Common myeloid progenitor, CD34-positive (primary cell): ENCODE data around the gene CHD3.
A peak's percentile ranks its signal among the peaks of the same experiment; 100 is the strongest.

ENCODE experiments used
- CTCF ChIA-PET: fragments of 350-600 bp; sonication (Branson Sonifier 250); formaldehyde crosslinking; loops from one replicate; lab custom pipeline; 2021; ENCODE audit warnings: antibody characterized with exemption; lab: Charles Lee
- POLR2A ChIA-PET: fragments of 350-600 bp; sonication (Branson Sonifier 250); formaldehyde crosslinking; loops from one replicate; lab custom pipeline; 2021; ENCODE audit warnings: antibody characterized with exemption; lab: Charles Lee
- DNase-seq, 3 donors: peaks; one replicate each; pipeline versions ENCODE4 v3.0.0 to v3.0.0-alpha.2; 2013
- H3K27ac ChIP-seq, 2 experiments: 1 replicate in 1 of 2; 2 replicates in 1 of 2; pipeline ENCODE4 v1.7.0; 2013; ENCODE audit warnings: inconsistent platforms in 2 of 2, low read length in 2 of 2, mild to moderate bottlenecking in 2 of 2, low read depth in 1 of 2, moderate library complexity in 1 of 2; ENCODE audit not compliant: severe bottlenecking in 2 of 2, insufficient read depth in 1 of 2, poor library complexity in 1 of 2
- H3K27me3 ChIP-seq, 5 experiments: replicated peaks in 2 of 5; 1 replicate in 3 of 5; 2 replicates in 2 of 5; pipeline versions ENCODE4 v1.6.1 to v1.7.0; 2013; ENCODE audit warnings: low read length in 4 of 5, mild to moderate bottlenecking in 2 of 5, moderate library complexity in 2 of 5, inconsistent platforms in 1 of 5; ENCODE audit not compliant: insufficient read depth in 5 of 5, control insufficient read depth in 4 of 5
- H3K36me3 ChIP-seq, 4 experiments: 1 replicate in 2 of 4; 2 replicates in 2 of 4; pipeline versions ENCODE4 v1.6.1 to v1.7.0; 2013; ENCODE audit warnings: low read length in 3 of 4, control low read depth in 1 of 4, mild to moderate bottlenecking in 1 of 4; ENCODE audit not compliant: control insufficient read depth in 4 of 4, insufficient read depth in 4 of 4
- H3K4me1 ChIP-seq, 4 experiments: 1 replicate in 3 of 4; 2 replicates in 1 of 4; pipeline versions ENCODE4 v1.6.1 to v1.7.1; 2013; ENCODE audit warnings: low read length in 3 of 4, mild to moderate bottlenecking in 3 of 4, control low read depth in 1 of 4, inconsistent platforms in 1 of 4, moderate library complexity in 1 of 4; ENCODE audit not compliant: control insufficient read depth in 4 of 4, insufficient read depth in 4 of 4; ENCODE audit errors: control extremely low read depth in 1 of 4
- H3K4me3 ChIP-seq, 7 experiments: 1 replicate in 4 of 7; 2 replicates in 3 of 7; pipeline versions ENCODE4 v1.5.1 to v1.7.0; 2013; ENCODE audit warnings: mild to moderate bottlenecking in 7 of 7, low read length in 6 of 7, moderate library complexity in 6 of 7, inconsistent platforms in 2 of 7, low read depth in 2 of 7, control low read depth in 1 of 7; ENCODE audit not compliant: insufficient read depth in 4 of 7, control insufficient read depth in 1 of 7; ENCODE audit errors: extremely low read depth in 1 of 7
- H3K9me3 ChIP-seq, 5 experiments: 1 replicate in 4 of 5; 2 replicates in 1 of 5; pipeline versions ENCODE4 v1.6.1 to v1.7.1; 2013; ENCODE audit warnings: low read length in 4 of 5, mild to moderate bottlenecking in 2 of 5, inconsistent platforms in 1 of 5, low read depth in 1 of 5, moderate library complexity in 1 of 5; ENCODE audit not compliant: control insufficient read depth in 4 of 5, insufficient read depth in 2 of 5; ENCODE audit errors: control extremely low read depth in 1 of 5
- WGBS: methylation state at CpG from one replicate; pipeline ENCODE4 v1.1.5; 2013; ENCODE audit not compliant: insufficient coverage; 5-methylcytosine and 5-hydroxymethylcytosine counted together

Gene CHD3

DNA sequence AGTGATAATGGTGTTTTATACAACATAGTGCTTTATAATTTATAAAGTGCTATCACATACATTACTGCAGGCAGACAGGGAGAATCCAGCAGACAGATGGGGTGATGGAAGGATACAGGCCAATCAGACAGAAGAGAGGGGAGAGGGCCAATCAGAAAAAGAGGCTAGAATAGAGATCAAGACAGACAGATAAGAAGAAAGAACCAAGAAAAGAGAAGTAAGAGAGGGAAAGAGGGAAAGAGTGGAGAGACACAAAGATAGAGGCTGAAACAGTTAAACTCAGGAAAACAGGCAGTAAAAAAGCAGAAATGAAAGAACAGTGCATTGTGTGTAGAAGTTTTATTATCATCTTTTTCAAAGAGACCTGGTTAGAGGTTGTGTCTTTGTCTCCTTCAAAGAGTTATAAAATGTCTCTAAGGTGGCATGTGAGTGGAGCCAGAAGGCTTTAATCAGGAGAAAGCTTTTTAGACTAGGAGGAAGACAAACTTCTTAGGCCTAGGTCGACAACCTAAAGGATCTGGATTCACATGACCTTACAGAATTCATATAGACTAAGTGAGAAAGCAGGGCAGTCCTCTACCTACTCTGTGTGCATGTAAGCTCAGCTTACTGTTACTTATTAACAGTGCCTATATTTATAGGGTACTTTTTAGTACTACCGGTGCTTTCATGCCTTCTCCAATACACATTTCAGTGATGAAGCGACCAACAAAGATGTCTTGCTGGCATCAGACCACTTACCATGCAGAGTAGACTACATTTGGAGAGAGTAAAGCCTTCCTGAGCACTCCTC is 8.3 kb upstream of the CHD3 start:
- Histone ChIP-seq H3K4me3 (peak overlapping the region in 2 of 7 experiments; percentile 1 to 34), H3K9me3 (no peaks in the 10 kb centered on the region), H3K27ac (peak overlapping the region in 1 of 2 experiments; percentile 29), H3K4me1 (peaks cover 14 to 65% (median 44%) of the 10 kb centered on the region in 4 experiments), H3K27me3 (no peaks in the 10 kb centered on the region), H3K36me3 (peaks cover 0 to 3% (median 1%) of the 10 kb centered on the region in 4 experiments)
- DNase-seq, result no peak
- ChIA-PET POLR2A (no interaction called here), CTCF (interaction anchor here (1.9 kb wide), 1 partner anchor 10 kb away, joined by 6 read pairs; no protein-coding TSS in a partner anchor)
- 100% methylated on average over 2 of the region's 3 CpGs for WGBS

DNA sequence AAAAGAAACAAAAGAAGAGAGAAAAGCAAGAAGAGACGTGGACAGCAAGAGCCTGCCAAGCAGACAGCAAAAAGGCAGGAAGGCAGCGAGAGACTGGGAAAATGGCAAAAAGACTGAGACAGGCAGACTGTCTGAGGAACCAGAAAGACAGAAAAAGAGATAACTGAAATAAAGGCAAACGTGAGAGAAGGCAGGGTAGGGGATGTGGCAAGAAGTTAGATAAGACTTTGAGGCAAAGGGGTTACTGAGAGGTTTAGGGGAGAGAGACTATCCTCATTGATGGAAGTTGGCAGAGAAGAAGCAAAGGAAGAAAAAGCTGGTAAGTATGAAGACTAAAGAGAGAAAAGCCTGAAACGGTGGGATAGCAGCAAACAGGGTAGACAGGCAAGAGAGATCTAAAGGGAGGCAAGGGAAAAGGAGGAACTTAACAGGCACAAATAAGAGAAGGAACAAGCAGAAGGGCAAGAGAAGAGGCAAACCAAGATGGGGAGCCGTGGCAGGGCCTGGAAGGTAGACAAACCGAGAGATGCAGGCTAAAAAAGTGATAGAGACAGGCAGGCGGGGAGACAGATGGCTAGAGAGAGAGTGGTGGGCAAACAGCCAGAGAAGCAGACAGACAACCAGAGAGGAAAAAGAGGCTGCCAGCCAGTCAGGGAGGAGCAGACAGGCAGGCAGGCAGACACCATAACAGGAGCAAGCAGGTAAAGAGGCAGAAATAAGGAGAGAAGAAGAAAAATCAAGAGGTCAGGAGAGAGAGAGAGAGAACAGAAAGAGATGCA is 7.1 kb upstream of the CHD3 start:
- ChIA-PET CTCF (no interaction called here), POLR2A (no interaction called here)
- peaks cover 0 to 3% (median 1%) of the 10 kb centered on the region in 4 experiments for H3K36me3 ChIP-seq
- DNase-seq, result peak in 2 of 3 donors; percentile 14 to 20
- peaks cover 14 to 69% (median 49%) of the 10 kb centered on the region in 4 experiments for H3K4me1 ChIP-seq
- no peaks in the 10 kb centered on the region for H3K9me3 ChIP-seq
- H3K27ac ChIP-seq, result peak overlapping the region in 1 of 2 experiments; percentile 31
- H3K4me3 ChIP-seq, result peak overlapping the region in 2 of 7 experiments; percentile 34 to 45
- no peaks in the 10 kb centered on the region for H3K27me3 ChIP-seq
- 35% methylated on average over 7 of the region's 7 CpGs for WGBS

DNA sequence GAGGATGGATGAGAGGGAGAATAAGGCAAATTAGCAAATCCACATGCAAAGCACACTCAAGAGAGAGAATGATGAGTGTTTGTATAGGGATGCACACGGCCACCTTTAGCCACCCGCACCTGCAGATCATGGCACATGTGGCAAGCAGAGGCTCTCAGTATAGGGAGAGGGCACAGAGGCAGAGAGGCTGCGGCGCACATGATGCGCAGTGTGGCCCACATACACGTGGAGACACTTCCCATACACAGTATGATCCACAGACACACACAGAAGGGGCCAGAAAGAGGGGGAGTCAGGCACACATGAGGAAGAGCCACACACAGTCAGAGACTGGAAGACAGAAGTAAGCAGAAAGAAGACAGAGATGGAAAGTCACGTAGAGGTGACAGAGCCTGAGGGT is 6.5 kb upstream of the CHD3 start:
- H3K9me3 ChIP-seq, result no peaks in the 10 kb centered on the region
- H3K27me3 ChIP-seq, result no peaks in the 10 kb centered on the region
- no peak overlapping the region for H3K27ac ChIP-seq
- peaks cover 14 to 69% (median 54%) of the 10 kb centered on the region in 4 experiments for H3K4me1 ChIP-seq
- ChIA-PET CTCF (interaction anchor here (1.3 to 2.6 kb wide), 4 partner anchors 12 to 20 kb away, joined by 3 to 15 read pairs (median 7); no protein-coding TSS in a partner anchor), POLR2A (no interaction called here)
- WGBS, result 100% methylated on average over 4 of the region's 7 CpGs
- no peak for DNase-seq
- peak overlapping the region in 1 of 7 experiments; percentile 45 for H3K4me3 ChIP-seq
- peaks cover 0 to 3% (median 1%) of the 10 kb centered on the region in 4 experiments for H3K36me3 ChIP-seq

DNA sequence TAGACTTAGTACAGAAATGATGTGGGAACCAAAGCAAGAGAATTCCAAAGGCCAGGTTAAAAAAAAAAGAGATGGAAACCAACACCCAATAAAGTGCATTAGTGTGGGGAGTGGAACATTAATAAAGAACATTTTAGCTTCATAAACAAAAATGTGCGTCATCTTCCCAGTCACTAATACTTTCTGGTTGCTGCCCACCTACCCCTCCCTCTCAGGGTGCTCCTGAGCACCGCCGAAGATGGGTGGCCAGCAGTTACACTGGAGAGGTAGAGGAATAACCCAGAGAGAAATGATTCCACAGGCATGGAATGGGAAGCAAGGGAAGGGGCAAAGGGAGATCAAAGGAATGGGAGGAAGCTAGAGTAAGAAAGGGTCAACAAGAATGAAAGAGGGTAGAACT is 6.0 kb upstream of the CHD3 start:
- H3K27ac ChIP-seq, result no peak overlapping the region
- peaks cover 0 to 3% (median 1%) of the 10 kb centered on the region in 4 experiments for H3K36me3 ChIP-seq
- no peak overlapping the region for H3K4me3 ChIP-seq
- CTCF ChIA-PET, result interaction anchor here (1.3 to 2.6 kb wide), 4 partner anchors 12 to 21 kb away, joined by 3 to 15 read pairs (median 7); no protein-coding TSS in a partner anchor
- H3K4me1 ChIP-seq, result peaks cover 14 to 69% (median 57%) of the 10 kb centered on the region in 4 experiments
- POLR2A ChIA-PET, result interaction anchor here (1.4 kb wide), 1 partner anchor 12 kb away, joined by 3 read pairs; no protein-coding TSS in a partner anchor
- H3K27me3 ChIP-seq, result no peaks in the 10 kb centered on the region
- no CpG with 5 or more reads among the region's 3 CpGs for WGBS
- H3K9me3 ChIP-seq, result no peaks in the 10 kb centered on the region
- DNase-seq, result no peak

DNA sequence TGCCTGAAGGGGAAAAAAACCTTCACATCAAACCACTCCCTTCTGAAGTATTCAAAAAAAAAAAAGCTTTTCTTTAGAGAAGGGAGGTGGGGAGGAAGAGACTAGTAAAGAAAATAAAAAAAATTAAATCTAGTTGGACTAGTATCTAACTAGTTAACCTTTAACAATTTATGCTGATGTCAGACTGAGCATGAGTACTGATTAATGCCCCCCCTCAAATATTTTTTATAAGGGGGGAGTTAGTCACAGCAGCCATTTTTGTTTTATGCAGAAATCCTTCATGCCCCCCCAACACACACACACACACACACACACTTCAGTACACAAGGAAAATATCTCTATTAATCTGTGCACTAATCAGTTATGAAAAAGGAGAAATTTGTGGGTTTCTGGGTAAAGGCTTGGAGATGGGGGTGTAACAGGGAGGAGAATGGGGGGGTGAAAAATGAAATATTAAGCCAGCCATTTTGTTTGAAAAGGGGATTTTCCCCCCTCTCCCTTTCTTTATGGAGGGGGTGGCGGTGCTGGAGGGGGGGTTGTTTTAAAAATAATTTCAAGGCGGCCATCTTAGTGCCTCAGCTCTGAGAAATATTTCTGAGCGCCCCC is 4.7 kb upstream of the CHD3 start:
- Histone ChIP-seq H3K9me3 (no peaks in the 10 kb centered on the region), H3K36me3 (peaks cover 0 to 3% (median 1%) of the 10 kb centered on the region in 4 experiments), H3K4me3 (peak overlapping the region in 6 of 7 experiments; percentile 19 to 94 (median 55)), H3K27ac (peak overlapping the region in 1 of 2 experiments; percentile 49), H3K27me3 (no peaks in the 10 kb centered on the region), H3K4me1 (peaks cover 18 to 80% (median 69%) of the 10 kb centered on the region in 4 experiments)
- ChIA-PET CTCF (interaction anchor here (1.7 to 2.6 kb wide), 2 partner anchors 13 to 20 kb away, joined by 9 to 15 read pairs; no protein-coding TSS in a partner anchor), POLR2A (interaction anchor here (1.0 to 1.5 kb wide), 3 partner anchors 14 to 26 kb away, joined by 3 read pairs; partner anchors contain the start of genes CYB5D1 and NAA38)
- no CpG with 5 or more reads among the region's 3 CpGs for WGBS
- DNase-seq, result peak; percentile 61 to 88 (median 84)

DNA sequence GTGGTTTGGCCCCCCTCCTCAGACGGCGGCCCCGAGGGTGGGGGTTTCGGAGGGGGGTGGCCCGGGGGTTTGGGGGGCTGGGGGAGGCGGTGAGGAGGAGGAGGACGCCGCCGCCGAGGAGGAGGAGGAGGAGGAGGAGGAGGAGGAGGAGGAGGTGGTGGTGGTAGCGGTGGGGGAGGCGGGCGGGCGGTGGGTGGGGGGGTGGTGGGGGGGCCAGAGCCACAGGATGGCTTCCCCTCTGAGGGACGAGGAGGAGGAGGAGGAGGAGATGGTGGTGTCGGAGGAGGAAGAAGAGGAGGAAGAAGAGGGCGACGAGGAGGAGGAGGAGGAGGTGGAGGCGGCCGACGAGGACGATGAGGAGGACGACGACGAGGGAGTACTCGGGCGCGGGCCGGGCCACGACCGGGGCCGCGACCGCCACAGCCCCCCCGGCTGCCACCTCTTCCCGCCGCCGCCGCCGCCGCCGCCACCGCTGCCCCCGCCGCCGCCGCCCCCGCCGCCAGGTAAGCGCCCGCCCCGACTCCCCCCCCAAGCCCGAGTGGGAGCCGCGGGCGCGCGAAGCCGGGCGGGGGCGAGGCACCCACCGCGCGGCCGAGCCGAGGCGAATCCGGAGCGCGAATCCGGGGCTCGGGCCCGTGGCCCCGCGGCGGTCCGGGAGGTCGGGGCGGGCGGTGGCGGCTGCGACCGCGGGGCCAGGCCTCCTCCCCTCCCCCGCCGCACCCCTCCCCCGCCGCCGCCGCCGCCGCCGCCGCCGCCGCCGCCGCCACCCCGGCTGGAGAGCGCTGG is 3.8 kb upstream of the CHD3 start:
- H3K36me3 ChIP-seq, result peaks cover 0 to 7% (median 2%) of the 10 kb centered on the region in 4 experiments
- H3K27ac ChIP-seq, result peak overlapping the region in 1 of 2 experiments; percentile 58
- peak overlapping the region; percentile 52 to 96 (median 82) for H3K4me3 ChIP-seq
- peaks cover 21 to 86% (median 76%) of the 10 kb centered on the region in 4 experiments for H3K4me1 ChIP-seq
- peak in 1 of 3 donors; percentile 35 for DNase-seq
- H3K9me3 ChIP-seq, result no peaks in the 10 kb centered on the region
- POLR2A ChIA-PET, result interaction anchor here (1.0 to 1.5 kb wide), 2 partner anchors 14 to 27 kb away, joined by 3 read pairs; partner anchors contain the start of genes CYB5D1 and NAA38
- CTCF ChIA-PET, result interaction anchor here (1.5 to 2.6 kb wide), 2 partner anchors 13 to 14 kb away, joined by 7 to 15 read pairs; no protein-coding TSS in a partner anchor
- no peaks in the 10 kb centered on the region for H3K27me3 ChIP-seq
- 0% methylated on average over 10 of the region's 100 CpGs for WGBS
